HG02943 (cell line): ENCODE data around the gene LDHA.

Experiments
- ATAC-seq: cut with Tn5 transposase; IDR thresholded peaks from one replicate; pipeline ENCODE4 v1.9.1; 2021; ENCODE audit warnings: mild to moderate bottlenecking, low read depth, moderate library complexity; ENCODE audit not compliant: unreplicated experiment

LDHA gene

DNA sequence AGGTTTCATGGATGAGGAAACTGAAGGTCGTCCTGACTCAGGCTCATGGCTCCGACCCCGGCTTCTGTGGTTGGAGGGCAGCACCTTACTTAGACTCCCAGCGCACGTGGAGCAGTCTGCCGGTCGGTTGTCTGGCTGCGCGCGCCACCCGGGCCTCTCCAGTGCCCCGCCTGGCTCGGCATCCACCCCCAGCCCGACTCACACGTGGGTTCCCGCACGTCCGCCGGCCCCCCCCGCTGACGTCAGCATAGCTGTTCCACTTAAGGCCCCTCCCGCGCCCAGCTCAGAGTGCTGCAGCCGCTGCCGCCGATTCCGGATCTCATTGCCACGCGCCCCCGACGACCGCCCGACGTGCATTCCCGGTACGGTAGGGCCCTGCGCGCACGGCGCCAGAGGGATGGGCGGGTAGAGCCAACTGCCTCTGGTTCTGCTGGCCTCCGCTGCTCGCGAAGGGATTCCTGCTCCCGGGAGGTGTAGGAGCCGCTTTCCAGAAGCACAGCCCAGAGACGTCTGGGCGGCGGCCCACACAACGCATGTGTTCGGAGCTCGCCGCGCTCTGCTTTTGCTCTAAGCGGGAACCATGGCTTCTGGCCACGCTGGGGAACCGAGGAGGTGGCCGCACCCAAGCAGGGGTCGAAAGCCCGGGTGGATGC, at the start of gene LDHA:
Gene LDHA, plus strand, starts transcription at position 289 of the 653 bp plus-strand sequence. CDS start 2,280 bp downstream, outside the sequence.
- peak; percentile 67 for ATAC-seq

GRCh38 chr11:18347471-18348125, 46.8 kb upstream of the LDHA start:
- no peak for ATAC-seq

DNA sequence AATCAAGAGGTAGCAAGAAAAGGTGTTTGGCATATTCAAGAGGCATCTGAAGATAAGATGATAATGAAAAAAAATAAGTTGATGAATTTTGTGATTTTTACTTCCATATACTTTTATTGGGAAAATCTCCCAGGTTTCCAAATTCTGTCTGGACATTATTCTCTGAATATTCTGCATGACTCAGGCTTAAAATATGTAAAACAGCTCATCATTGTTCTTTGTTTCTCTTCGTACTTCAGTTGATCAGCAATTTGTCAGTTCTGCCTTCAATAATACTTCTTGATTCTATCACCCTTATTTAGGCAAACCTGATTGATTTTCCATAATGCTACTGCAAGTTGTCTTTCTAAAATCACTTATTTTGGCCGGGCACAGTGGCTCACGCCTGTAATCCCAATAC, 41.8 kb upstream of the LDHA start:
- ATAC-seq = no peak

DNA sequence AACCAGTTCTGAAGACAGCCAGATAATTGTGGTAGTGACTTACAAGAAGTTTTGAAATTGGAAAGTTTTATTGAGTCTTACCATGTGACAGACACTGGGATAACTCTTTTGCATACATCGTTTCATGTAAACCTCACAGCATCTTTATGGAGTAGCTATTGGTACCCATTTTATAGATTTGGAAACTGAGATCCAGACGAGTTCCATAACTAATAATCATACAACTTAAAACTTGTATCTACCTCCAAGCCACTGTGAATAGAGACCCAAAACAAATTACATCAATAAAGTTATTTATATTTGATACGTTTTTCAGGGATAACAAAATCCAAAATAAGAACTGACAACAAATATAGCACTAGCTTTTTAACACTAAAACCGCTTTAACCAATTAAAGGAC, 35.7 kb upstream of the LDHA start:
- ATAC-seq = no peak

DNA sequence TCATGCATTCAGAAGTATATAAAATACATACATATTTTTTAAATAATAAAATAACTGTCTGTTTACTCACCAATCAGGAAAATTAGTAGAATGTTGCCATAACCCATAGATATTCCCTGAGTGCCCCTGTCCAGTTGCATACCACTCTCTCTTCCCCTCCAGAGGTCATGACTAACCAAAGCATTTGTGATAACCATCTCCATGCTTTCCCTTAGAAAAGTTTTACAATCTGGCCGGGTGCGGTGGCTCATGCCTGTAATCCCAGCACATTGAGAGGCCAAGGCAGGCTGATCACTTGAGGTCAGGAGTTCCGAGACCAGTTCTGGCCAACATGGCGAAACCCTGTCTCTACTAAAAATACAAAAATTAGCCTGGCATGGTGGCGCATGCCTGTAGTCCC, 33.2 kb upstream of the LDHA start:
- ATAC-seq = no peak

DNA sequence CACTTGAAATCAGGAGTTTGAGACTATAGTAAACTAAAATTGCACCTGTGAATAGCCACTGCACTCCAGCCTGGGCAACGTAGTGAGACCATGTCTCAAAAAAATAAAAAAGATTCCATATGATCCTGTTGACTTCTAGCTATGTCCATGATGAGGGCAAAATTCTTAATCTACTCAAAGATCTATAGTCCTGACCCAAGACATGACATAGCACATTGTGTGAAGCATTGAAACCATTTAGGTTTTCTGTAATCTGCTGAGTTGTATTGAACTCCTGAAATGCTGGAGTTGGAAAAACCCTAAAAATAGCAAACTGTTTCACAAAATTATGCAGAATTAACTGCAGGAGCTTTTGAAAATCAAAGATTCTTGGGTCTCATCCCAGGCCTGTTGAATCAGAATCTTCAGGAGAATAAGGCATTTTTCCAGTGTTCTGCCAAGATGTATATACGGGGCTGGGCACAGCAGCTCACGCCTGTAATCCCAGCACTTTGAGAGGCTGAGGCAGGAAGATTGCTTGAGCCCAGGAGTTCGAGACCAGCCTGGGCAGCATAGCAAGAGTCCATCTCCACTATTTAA, 29.8 kb upstream of the LDHA start:
- no peak for ATAC-seq

GRCh38 chr11:18365741-18366140, 28.6 kb upstream of the LDHA start:
- ATAC-seq = no peak

DNA sequence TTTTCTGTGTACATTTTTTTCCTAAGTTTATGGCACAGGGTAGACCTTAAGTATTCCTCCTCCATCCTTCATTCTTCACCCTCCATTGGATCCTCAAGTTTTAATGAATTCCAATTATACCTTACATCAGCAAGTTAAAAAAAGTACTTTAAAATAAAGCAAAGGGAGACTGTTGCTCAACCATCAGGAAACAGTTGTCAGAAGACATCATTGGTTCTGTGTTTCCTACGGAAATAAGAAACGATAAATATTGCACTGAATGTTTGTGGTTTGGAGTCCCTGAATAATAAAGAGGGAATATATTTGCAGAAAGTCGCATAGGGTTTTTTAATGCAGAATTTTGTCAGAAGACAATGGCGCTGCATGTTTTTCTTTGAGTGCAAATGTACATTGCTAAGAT, 28.1 kb upstream of the LDHA start:
- no peak for ATAC-seq

GRCh38 chr11:18367431-18367830, 26.9 kb upstream of the LDHA start:
- no peak for ATAC-seq

- ATAC-seq = no peak
Measured at GRCh38 chr11:18368221-18368620, 26.1 kb upstream of the LDHA start.

DNA sequence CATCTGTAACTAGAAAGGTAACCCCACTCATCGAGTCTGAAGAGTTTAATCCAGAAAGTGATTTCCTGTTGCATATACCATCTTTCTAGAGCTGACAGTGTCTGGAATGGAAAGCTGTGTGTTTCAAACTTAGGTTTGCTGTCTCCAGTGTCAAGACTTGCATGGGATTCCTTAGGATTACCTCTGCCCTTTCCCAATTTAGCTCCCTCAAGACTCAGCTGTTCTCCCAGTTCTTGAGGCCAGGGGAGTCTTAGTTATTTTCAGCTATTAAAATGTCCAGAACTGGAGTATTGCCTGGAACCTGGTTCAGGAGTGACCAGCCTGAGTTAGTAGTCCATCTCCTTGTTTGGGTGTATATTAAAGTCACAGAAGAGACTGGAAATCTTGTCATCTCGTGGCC, 25.0 kb upstream of the LDHA start:
- ATAC-seq = no peak

DNA sequence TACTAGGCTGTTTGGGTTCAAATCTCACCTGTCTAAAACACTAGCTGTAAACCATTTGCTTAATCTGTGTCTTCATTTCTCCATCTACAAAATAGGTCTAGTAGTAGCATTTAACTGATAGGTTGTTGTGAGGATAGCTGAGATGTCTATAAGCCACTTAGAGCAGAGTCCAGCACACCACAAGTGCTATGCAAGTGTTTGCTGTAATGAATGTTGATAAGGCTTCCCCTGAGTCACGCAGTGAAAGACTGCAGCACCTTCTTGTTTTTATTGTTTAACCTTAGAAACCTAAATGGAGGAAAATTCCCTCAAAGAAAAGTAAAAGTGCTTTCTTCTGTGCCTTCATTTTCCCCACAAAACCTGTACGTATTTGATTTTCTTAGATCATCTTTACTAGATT, 23.1 kb upstream of the LDHA start:
- no peak for ATAC-seq

DNA sequence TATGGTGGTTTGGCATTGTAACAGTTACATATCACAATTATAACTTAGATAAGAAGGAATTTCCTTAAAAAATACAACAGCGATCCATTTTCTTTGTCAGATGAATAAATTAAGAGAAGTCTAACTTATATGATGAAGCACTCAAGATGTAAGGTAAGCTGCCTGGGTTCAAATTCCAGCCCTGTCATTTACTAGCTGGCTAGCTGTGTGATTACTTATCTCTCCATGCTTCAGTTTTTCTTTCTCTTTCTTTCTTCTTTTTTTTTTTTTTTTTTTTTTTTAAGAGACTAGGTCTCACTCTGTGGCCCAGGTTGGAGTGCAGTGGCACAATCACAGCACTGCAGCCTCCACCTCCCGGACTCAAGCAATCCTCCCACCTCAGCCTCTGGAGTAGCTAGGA, 22.2 kb upstream of the LDHA start:
- no peak for ATAC-seq

DNA sequence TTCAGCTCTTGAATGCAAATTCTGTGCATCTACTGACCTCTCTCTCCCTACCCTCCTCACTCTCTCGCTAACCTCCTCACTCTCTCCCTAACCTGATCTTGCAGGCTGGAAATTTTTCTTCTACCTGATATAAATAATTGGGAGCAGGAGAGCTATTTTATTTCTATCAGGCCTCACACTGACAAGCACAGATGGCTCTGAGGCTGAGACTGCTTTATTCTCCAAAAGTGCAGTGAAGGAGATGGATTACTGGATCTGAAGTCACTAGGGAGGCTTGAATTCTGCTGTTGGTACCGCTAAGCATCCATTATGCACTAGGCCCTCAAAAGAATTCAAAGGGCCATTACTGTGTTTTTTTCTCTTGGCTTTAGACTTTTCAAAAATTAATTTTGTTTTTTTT, 19.4 kb upstream of the LDHA start:
- no peak for ATAC-seq

DNA sequence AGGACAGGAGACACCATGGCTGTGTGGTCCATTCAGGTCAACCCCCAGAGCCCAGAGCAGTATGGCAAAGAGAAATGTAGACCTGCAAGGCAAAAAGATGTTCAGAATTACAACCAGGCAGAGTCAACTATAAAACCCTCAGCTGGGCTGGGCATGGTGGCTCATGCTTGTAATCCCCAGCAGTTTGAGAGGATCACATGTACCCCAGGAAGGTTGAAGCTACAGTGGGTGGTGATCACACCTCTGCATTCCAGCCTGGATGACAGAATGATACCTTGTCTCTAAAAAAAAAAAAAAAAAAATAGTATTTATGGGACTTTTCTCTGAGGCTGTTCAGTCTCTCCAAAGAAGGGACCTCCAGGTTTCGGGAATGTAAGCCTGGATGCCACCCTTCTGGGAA, 18.4 kb upstream of the LDHA start:
- no peak for ATAC-seq

- no peak for ATAC-seq
Measured at GRCh38 chr11:18379201-18379600, 15.2 kb upstream of the LDHA start.

DNA sequence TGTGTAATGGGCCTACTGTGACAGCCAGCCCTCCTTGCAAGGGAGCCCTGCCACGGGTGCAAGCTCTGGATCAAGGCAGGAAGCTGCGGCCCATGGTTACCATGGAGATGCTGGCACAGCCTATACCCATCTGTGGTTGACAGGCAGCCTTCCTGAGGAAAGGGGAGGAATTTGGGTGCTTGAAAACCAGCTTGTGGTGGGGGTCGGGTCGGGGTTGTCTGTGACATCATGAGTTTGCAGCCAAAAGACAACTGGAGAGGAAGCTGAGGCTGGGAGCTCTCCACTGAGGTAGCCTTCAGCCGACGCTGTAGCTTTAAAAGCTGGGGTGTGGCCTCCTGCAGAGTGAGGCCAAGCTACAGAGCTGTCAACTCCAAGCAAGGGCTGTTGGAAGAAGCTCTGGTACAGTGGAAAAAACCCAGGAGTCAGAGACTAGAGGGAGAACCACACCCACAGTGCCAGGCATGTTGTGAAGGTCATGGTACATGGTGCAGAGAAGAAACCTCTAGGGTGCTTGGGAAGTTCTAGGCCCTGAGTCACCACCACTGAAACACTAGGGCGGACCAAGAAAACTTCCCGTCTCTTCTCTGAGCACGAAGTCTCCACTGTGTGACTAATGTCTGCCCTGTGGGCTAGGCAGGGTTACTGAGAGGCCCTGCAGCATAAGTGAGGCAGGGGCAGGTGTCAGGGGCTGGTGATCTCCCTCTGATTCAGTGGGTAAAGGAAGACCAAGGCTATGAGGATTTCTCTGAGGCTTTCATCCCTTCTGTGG, 10.8 kb upstream of the LDHA start:
- ATAC-seq = peak; percentile 58

DNA sequence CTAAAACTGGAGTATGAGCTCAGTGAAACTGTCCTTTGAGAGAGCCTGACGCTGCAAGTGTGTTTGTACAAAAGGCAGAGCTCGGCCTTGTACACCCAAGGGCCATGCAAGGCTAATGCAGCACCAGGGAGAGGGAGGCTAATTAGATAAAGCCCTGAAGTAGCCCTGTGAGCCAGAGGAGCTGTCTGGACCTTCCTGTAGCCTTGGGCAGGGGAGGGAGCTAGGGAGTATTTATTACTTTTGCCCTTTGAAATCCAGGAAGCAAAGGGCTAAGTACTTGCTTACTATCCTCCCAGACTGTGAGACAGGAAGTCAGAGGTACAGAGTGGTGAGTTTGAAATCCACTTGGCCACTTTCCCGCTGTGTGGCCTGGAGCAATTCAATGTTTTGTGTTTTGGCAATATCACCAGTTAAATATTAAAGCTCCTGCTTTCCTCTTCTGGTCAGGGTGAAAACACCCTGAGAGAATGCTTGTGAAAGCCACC, 10.2 kb upstream of the LDHA start:
- peak; percentile 53 for ATAC-seq

GRCh38 chr11:18390088-18390487, 4.3 kb upstream of the LDHA start:
- ATAC-seq = no peak

GRCh38 chr11:18392434-18393321, 1.7 kb upstream of the LDHA start:
- ATAC-seq = no peak
